Mucosa of descending colon (tissue), 3 donors: ENCODE data around the gene HIVEP1. TPM values are rescaled to one million over a fixed set of nuclear protein-coding genes. Genes with fewer than 3 reads are reported as not detected.
A peak's percentile ranks its signal among the peaks of the same experiment; 100 is the strongest.

Experiments
- ATAC-seq: fragments of 200-7000 bp; cut with Tn5 transposase; one replicate; pipeline ENCODE4 v1.9.1; 2020; ENCODE audit warnings: mild to moderate bottlenecking, moderate library complexity
- DNase-seq, 3 donors: peaks; one replicate each; pipeline ENCODE4 v3.0.0-alpha.2; 2020
- H3K36me3 ChIP-seq: fragments of 200-600 bp; one replicate; pipeline ENCODE4 v1.8.0; 2021; ENCODE audit warnings: low read depth, mild to moderate bottlenecking
- H3K4me1 ChIP-seq: fragments of 200-600 bp; one replicate; pipeline ENCODE4 v1.8.0; 2021; ENCODE audit warnings: low read depth, mild to moderate bottlenecking
- H3K4me3 ChIP-seq: fragments of 200-600 bp; one replicate; pipeline ENCODE4 v1.8.0; 2021; ENCODE audit warnings: mild to moderate bottlenecking
- H3K9me3 ChIP-seq: fragments of 200-600 bp; one replicate; pipeline ENCODE4 v1.8.0; 2021; ENCODE audit warnings: mild to moderate bottlenecking
- intact Hi-C, 2 donors: fragments of 100-400 bp; cut with DNase I in 1 of 2; cut with micrococcal nuclease in 1 of 2; formaldehyde crosslinking; loops; one replicate each; pipeline versions ENCODE4 v1.11.0 to v1.11.1; 2022; cut with DNase I, micrococcal nuclease
- total RNA-seq, 3 donors: library from RNA; stranded (reverse); fragmentation: NEBNext Ultra II Directional in 2 of 3; extraction: Animal tissue kit (Norgen Biotek cat#: 25700) in 2 of 3; gene quantifications; one replicate each; pipeline versions ENCODE4 v1.2.1 to v1.2.4, GENCODE V29; 2021 to 2023
- TF ChIP-seq, protein P1 (sequence below): fragments of 200-600 bp; IDR thresholded peaks from one replicate; pipeline ENCODE4 v1.8.0; 2022; ENCODE audit warnings: antibody characterized with exemption, mild to moderate bottlenecking
- donor health status: DM: no; HTN: no; CAD: no; lungs with moderate emphysema.
- donor health status: DM: no; HTN: no; CAD: no.
- donor health status: DM: no; HTN: yes; CAD: no.

HIVEP1 gene
- total RNA-seq, 3 donors from 2014 or later = 27.6 to 37.3 (median 35.8) TPM

DNA sequence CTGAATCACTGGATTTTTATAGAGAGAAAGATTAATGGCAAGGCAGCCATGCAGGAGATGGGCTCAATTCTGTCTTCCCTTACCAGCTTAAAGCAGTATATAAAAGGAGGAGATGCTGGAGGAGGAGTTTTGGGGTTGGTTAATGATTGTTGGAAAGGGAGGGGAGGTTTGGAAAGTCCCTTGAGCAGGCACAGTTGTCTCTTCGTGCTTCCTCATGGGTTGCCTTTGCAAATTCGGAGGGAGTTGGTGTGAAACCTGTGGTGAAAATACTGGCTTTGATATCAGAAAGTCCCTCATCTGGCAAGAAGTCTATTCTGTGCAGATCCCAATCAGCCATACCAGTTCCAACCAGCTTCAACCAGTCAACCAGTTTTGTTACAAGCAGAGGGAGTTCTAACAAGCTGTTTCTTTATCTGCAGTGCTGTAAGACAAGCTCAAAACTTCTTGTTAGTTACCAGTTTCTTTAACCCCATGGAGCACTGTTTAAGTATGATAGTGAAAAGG lies 107.0 kb downstream of the HIVEP1 start:
- H3K9me3 ChIP-seq = no peaks in the 10 kb centered on the region
- ATAC-seq = peak; percentile 90

DNA sequence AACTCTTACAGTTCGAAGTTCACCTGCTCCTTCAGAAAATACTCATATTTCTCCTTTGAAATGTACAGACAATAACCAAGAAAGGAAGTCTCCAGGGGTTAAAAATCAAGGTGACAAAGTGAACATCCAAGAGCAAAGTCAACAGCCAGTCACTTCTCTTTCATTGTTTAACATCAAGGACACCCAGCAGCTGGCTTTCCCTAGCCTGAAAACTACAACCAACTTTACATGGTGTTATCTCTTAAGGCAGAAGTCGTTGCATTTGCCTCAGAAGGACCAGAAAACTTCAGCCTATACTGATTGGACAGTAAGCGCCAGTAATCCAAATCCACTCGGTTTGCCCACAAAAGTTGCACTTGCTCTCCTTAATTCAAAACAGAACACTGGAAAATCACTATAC lies 113.3 kb downstream of the HIVEP1 start:
- Histone ChIP-seq H3K4me1 (no peaks in the 10 kb centered on the region), H3K9me3 (no peaks in the 10 kb centered on the region), H3K4me3 (no peak overlapping the region), H3K36me3 (no peaks in the 10 kb centered on the region)
- ATAC-seq (no peak), DNase-seq (no peak)
- TF ChIP-seq, protein P1, sequence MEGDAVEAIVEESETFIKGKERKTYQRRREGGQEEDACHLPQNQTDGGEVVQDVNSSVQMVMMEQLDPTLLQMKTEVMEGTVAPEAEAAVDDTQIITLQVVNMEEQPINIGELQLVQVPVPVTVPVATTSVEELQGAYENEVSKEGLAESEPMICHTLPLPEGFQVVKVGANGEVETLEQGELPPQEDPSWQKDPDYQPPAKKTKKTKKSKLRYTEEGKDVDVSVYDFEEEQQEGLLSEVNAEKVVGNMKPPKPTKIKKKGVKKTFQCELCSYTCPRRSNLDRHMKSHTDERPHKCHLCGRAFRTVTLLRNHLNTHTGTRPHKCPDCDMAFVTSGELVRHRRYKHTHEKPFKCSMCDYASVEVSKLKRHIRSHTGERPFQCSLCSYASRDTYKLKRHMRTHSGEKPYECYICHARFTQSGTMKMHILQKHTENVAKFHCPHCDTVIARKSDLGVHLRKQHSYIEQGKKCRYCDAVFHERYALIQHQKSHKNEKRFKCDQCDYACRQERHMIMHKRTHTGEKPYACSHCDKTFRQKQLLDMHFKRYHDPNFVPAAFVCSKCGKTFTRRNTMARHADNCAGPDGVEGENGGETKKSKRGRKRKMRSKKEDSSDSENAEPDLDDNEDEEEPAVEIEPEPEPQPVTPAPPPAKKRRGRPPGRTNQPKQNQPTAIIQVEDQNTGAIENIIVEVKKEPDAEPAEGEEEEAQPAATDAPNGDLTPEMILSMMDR = no peak
- intact Hi-C loops = no loop called here

More for the DNA sequence above, 107.0 kb downstream of the HIVEP1 start:
- Histone ChIP-seq H3K4me3 (no peak overlapping the region), H3K4me1 (no peaks in the 10 kb centered on the region), H3K36me3 (no peaks in the 10 kb centered on the region)
- intact Hi-C loops = no loop called here
- TF ChIP-seq, protein P1 = no peak
- DNase-seq = peak in 1 of 3 donors; percentile 71

DNA sequence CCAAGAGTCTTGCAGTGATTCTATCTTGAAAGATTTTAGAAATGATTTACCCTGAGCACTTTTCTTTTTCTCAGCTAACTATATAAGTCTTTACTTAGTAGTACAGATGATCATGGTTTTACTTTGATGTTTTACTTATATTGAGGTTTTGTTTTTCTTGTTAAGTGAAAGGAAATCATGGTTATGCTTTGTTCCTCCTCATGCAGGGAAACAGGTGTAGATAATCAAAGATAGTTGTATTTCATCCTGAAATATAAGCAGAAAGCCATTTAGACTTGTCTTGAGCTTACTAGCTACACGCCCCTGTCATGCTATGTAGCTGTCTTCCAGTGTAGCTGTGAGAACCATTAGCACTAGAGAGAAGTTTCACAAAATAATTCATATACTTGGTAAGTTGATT lies 113.9 kb downstream of the HIVEP1 start:
- Histone ChIP-seq H3K4me1 (no peaks in the 10 kb centered on the region), H3K36me3 (no peaks in the 10 kb centered on the region), H3K4me3 (no peak overlapping the region), H3K9me3 (no peaks in the 10 kb centered on the region)
- intact Hi-C loops = no loop called here
- ATAC-seq = no peak
- TF ChIP-seq, protein P1 = no peak
- no peak for DNase-seq

DNA sequence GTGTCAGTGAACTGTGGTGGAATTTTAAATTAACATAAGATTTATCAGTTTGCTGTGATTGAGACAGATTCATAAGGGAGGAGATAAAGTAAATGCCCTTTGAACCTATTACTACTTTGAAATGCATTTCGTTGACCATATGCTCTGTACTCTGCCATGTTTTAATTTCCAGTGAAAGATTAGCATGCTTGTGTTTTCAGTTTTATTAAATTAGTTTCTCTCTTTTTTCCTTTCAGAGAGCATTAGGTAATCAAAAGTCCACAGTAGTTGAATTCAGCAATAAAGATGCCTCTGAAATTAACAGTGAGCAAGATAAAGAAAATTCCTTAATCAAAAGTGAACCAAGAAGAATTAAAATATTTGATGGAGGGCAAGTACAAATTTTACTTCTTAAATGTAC lies 117.4 kb downstream of the HIVEP1 start:
- H3K36me3 ChIP-seq = no peaks in the 10 kb centered on the region
- no peaks in the 10 kb centered on the region for H3K9me3 ChIP-seq
- DNase-seq (no peak), ATAC-seq (no peak)
- H3K4me3 ChIP-seq = no peak overlapping the region
- H3K4me1 ChIP-seq = no peaks in the 10 kb centered on the region
- TF ChIP-seq, protein P1 = no peak
- intact Hi-C loops = no loop called here

DNA sequence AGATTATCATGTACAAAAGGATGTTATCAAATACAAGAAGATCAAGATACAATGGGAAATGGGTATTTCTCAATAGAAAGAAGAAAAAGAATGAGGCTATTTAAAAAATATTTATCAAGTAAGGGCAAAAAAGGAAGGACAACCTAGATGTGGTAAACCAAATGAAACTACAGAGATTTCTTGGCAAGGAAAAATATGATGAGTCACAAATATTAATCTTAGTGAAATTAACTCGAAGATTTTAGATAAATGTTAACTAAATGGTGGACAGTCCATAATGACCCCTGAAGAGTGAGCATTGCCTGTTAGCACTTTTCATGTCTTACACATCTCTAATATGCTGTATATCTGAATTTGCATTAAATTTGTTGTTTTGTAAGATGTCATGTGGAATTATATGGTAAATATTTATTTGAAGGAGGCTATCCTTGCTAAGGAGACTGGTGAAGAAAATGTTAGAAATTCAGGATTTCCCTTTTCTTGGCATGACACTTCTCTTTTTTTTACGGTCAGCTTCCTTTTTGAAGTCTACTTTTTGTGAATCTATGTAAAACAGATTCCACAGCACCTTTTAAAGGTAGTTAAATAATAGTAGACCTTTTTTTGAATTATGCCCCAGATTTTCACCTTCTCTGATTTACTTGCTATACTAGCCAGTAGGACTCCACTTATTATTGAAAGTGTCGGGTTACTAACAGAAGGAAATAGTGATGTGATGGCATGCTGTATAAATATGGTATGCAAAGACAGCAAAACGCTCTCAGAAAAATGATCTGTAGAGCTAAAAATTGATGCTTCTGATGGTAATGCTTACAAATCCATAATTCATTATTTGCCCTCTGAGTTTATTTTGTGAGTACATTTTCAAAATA lies 120.5 kb downstream of the HIVEP1 start:
- TF ChIP-seq, protein P1 = no peak
- no peaks in the 10 kb centered on the region for H3K9me3 ChIP-seq
- ATAC-seq (no peak), DNase-seq (no peak)
- H3K4me3 ChIP-seq = no peak overlapping the region
- H3K36me3 ChIP-seq = no peaks in the 10 kb centered on the region
- no peaks in the 10 kb centered on the region for H3K4me1 ChIP-seq
- intact Hi-C loops = no loop called here
